HepG2 (cell line): ENCODE measurements around the gene P2RX1. TPM values are rescaled to one million over a fixed set of nuclear protein-coding genes. Genes with fewer than 3 reads are reported as not detected.

Experiments
- ATAC-seq: fragments of 200-7000 bp; cut with Tn5 transposase; 3 replicates; pipeline ENCODE4 v1.9.1; 2020; ENCODE audit warnings: mild to moderate bottlenecking, moderate library complexity
- BruUV-seq: library from RNA; stranded (reverse); fragments of 400-500 nt; replicated peaks from 2 replicates; lab custom pipeline; 2021; lab: Mats Ljungman, UMichigan
- CTCF ChIA-PET: fragments of 300-600 bp; formaldehyde crosslinking; extraction: SDS; loops from one replicate; lab custom pipeline; 2021; ENCODE audit warnings: low total read pairs, inconsistent platforms, low intra/inter-chr PET ratio; lab: Yijun Ruan, JAX
- POLR2A ChIA-PET: fragments of 350-600 bp; sonication (Branson Sonifier 250); formaldehyde crosslinking; loops from one replicate; lab custom pipeline; 2020; ENCODE audit warnings: antibody characterized with exemption, inconsistent platforms; lab: Yijun Ruan, JAX
- DNase-seq: peaks from one replicate; pipeline ENCODE4 v3.0.0-alpha.2; 2015; ENCODE audit warnings: low spot score
- FAIRE-seq: peaks from 3 replicates; lab custom pipeline; 2011; peaks lifted over from hg19 to GRCh38; lab: Jason Lieb, UNC
- H2AFZ ChIP-seq: one replicate; pipeline ENCODE4 v1.6.1; 2011; ENCODE audit warnings: low read length, inconsistent platforms
- H3K27ac ChIP-seq: fragments of 300-600 bp; 3 replicates; pipeline ENCODE4 v1.8.0; 2011; ENCODE audit warnings: mixed run types, mild to moderate bottlenecking, mixed read lengths, low read length, inconsistent platforms; ENCODE audit not compliant: insufficient read depth; ENCODE audit errors: extremely low read length
- H3K27me3 ChIP-seq, 2 experiments: fragments of 200-600 bp in 1 of 2; 2 replicates in 1 of 2; 3 replicates in 1 of 2; pipeline versions ENCODE4 v1.6.0 to v1.8.0; 2011; ENCODE audit warnings: low read length in 2 of 2, mild to moderate bottlenecking in 2 of 2, moderate library complexity in 2 of 2, inconsistent platforms in 1 of 2; ENCODE audit not compliant: insufficient read depth in 2 of 2, control insufficient read depth in 1 of 2
- H3K36me3 ChIP-seq, 2 experiments: fragments of 200-600 bp in 1 of 2; replicated peaks in 1 of 2; 2 replicates in 1 of 2; 3 replicates in 1 of 2; pipeline versions ENCODE4 v1.5.1 to v1.8.0; 2011; ENCODE audit warnings: low read length in 2 of 2, inconsistent platforms in 1 of 2; ENCODE audit not compliant: insufficient read depth in 2 of 2, control insufficient read depth in 1 of 2
- H3K4me1 ChIP-seq: 2 replicates; pipeline ENCODE4 v1.5.1; 2012; ENCODE audit warnings: low read length, inconsistent platforms; ENCODE audit not compliant: insufficient read depth
- H3K4me2 ChIP-seq: 2 replicates; pipeline ENCODE4 v1.6.0; 2011; ENCODE audit warnings: low read depth, low read length, inconsistent platforms
- H3K4me3 ChIP-seq, 3 experiments: fragments of 200-600 bp in 1 of 3; sonication (generic), shearing (Covaris generic) in 1 of 3; replicated peaks in 1 of 3; 2 replicates each; pipeline ENCODE4 v1.5.1; 2011 to 2016; ENCODE audit warnings: low read length in 3 of 3, inconsistent platforms in 2 of 3, low read depth in 2 of 3, mild to moderate bottlenecking in 2 of 3, control low read depth in 1 of 3, mixed read lengths in 1 of 3; ENCODE audit not compliant: insufficient read depth in 1 of 3
- H3K79me2 ChIP-seq: one replicate; pipeline ENCODE4 v1.6.1; 2011; ENCODE audit warnings: low read length, inconsistent platforms; ENCODE audit not compliant: insufficient read depth
- H3K9ac ChIP-seq: 2 replicates; pipeline ENCODE4 v1.6.0; 2011; ENCODE audit warnings: mild to moderate bottlenecking, low read depth, low read length, inconsistent platforms; ENCODE audit not compliant: insufficient read depth
- H3K9me3 ChIP-seq: 2 replicates; pipeline ENCODE4 v1.5.1; 2012; ENCODE audit warnings: mild to moderate bottlenecking, low read length
- H4K20me1 ChIP-seq: 2 replicates; pipeline ENCODE4 v1.6.0; 2011; ENCODE audit warnings: inconsistent platforms, mild to moderate bottlenecking, low read length, moderate library complexity; ENCODE audit not compliant: insufficient read depth
- KLF13 ChIP-seq: sonication (generic); formaldehyde crosslinking; IDR thresholded peaks from 2 replicates; pipeline ENCODE4 v1.4.0; 2020; ENCODE audit warnings: mild to moderate bottlenecking, missing genetic modification reagents
- MEIS1 ChIP-seq: sonication (generic); formaldehyde crosslinking; IDR thresholded peaks from 2 replicates; pipeline ENCODE4 v1.9.0; 2021; ENCODE audit warnings: mild to moderate bottlenecking, missing genetic modification reagents, moderate library complexity, borderline replicate concordance
- SP4 ChIP-seq: sonication (generic); formaldehyde crosslinking; IDR thresholded peaks from 2 replicates; pipeline ENCODE4 v1.8.1; 2023; ENCODE audit warnings: mild to moderate bottlenecking, missing genetic modification reagents
- SRY ChIP-seq: sonication (generic); formaldehyde crosslinking; IDR thresholded peaks from 2 replicates; pipeline ENCODE4 v1.8.0; 2022; ENCODE audit warnings: mild to moderate bottlenecking, missing genetic modification reagents
- ZFP36L1 ChIP-seq: sonication (generic); formaldehyde crosslinking; IDR thresholded peaks from 2 replicates; pipeline ENCODE4 v1.8.0; 2022; ENCODE audit warnings: mild to moderate bottlenecking, missing genetic modification reagents, moderate library complexity
- ZFP82 ChIP-seq: sonication (generic); formaldehyde crosslinking; IDR thresholded peaks from 2 replicates; pipeline ENCODE4 v1.5.1; 2020; ENCODE audit warnings: mild to moderate bottlenecking, missing genetic modification reagents, borderline replicate concordance
- ZNF354B ChIP-seq: sonication (generic); formaldehyde crosslinking; IDR thresholded peaks from 2 replicates; pipeline ENCODE4 v1.8.0; 2022; ENCODE audit warnings: mild to moderate bottlenecking, missing genetic modification reagents
- ZNF792 ChIP-seq: IDR thresholded peaks from 2 replicates; pipeline ENCODE4 v1.6.1; 2016
- WGBS: methylation state at CpG from one replicate; pipeline ENCODE4 v1.1.6; 2017; ENCODE audit warnings: low lambda C conversion rate; 5-methylcytosine and 5-hydroxymethylcytosine counted together
- in situ Hi-C: cut with HindIII; loops from 2 replicates; pipeline ENCODE4 v1.10.0; 2017; ENCODE audit warnings: low pct_unique_long_range_greater_than_20kb; ENCODE audit not compliant: extremely low pct_ligation_motif_present
- intact Hi-C: fragments of 100-400 bp; cut with micrococcal nuclease; formaldehyde crosslinking; loops from one replicate; pipeline ENCODE4 v1.10.0; 2022; ENCODE audit not compliant: unreplicated experiment
- polyA plus RNA-seq, 8 experiments: library from polyadenylated mRNA; depleted of rRNA in 3 of 8; stranded (reverse) in 7 of 8; unstranded in 1 of 8; fragments of >200 nt; fragmentation: Illumina TruSeq in 4 of 8; extraction: Trizol in 4 of 8; gene quantifications; 2 replicates each; pipeline versions ENCODE4 v1.2.1 to v1.2.3, GENCODE V29; 2011 to 2016; ENCODE audit warnings: low read depth in 4 of 8, missing spikeins in 1 of 8, mixed read lengths in 1 of 8; ENCODE audit not compliant: insufficient read depth in 1 of 8
- total RNA-seq, 5 experiments: library from RNA; depleted of rRNA; stranded (reverse); fragments of >200 nt; fragmentation: Illumina TruSeq; extraction: Trizol; gene quantifications; 2 replicates each; pipeline ENCODE4 v1.2.3, GENCODE V29; 2016; ENCODE audit warnings: low read depth in 1 of 5
- TF ChIP-seq, protein P1 (sequence below): sonication (generic); formaldehyde crosslinking; IDR thresholded peaks from 2 replicates; pipeline ENCODE4 v1.4.0; 2020; ENCODE audit warnings: missing genetic modification reagents, borderline replicate concordance
- TF ChIP-seq, protein P2 (sequence below): sonication (generic); formaldehyde crosslinking; IDR thresholded peaks from 2 replicates; pipeline ENCODE4 v1.4.0; 2020; ENCODE audit warnings: mild to moderate bottlenecking, missing genetic modification reagents

P2RX1 gene
- total and polyA plus RNA-seq, 2 of the 13 experiments (the other 11 are each of a cell fraction or from before 2014, with no cell fraction given), result 0.04 to 0.50 TPM

DNA sequence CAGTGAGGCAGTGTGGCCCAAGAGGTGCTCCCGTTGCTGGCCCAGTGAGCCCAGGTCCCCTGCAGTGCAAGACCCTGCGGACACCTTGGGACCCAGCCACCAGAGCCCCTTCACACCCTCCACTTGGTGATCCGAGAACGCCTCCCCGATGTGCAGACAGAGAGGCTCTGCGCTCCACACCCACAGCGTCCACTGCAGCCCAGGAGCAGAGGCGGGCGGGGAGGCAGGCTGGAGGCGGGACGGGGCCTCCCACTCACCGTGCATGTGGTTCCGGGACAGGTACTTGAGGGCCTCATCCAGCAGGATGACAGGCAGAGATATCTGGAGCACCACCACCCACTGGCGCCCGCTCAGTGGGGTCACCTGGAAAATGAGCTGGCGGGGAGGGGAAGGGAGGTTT, 12.1 kb upstream of the P2RX1 start:
- no peaks in the 10 kb centered on the region for H4K20me1 ChIP-seq
- BruUV-seq, result no TSS peak
- 12% methylated on average over 10 of the region's 16 CpGs for WGBS
- intact Hi-C loops, result no loop called here
- no peak for DNase-seq
- no peak for TF ChIP-seq ZNF354B (CRISPR knock-in tag)
- TF ChIP-seq ZFP82 (CRISPR knock-in tag), result no peak
- no peak for TF ChIP-seq KLF13 (CRISPR knock-in tag)
- no peak for TF ChIP-seq MEIS1
- TF ChIP-seq, protein P1, sequence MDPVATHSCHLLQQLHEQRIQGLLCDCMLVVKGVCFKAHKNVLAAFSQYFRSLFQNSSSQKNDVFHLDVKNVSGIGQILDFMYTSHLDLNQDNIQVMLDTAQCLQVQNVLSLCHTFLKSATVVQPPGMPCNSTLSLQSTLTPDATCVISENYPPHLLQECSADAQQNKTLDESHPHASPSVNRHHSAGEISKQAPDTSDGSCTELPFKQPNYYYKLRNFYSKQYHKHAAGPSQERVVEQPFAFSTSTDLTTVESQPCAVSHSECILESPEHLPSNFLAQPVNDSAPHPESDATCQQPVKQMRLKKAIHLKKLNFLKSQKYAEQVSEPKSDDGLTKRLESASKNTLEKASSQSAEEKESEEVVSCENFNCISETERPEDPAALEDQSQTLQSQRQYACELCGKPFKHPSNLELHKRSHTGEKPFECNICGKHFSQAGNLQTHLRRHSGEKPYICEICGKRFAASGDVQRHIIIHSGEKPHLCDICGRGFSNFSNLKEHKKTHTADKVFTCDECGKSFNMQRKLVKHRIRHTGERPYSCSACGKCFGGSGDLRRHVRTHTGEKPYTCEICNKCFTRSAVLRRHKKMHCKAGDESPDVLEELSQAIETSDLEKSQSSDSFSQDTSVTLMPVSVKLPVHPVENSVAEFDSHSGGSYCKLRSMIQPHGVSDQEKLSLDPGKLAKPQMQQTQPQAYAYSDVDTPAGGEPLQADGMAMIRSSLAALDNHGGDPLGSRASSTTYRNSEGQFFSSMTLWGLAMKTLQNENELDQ (CRISPR knock-in tag), result no peak
- no peak for TF ChIP-seq SP4 (CRISPR knock-in tag)
- TF ChIP-seq ZNF792 (CRISPR knock-in tag), result no peak
- TF ChIP-seq, protein P2, sequence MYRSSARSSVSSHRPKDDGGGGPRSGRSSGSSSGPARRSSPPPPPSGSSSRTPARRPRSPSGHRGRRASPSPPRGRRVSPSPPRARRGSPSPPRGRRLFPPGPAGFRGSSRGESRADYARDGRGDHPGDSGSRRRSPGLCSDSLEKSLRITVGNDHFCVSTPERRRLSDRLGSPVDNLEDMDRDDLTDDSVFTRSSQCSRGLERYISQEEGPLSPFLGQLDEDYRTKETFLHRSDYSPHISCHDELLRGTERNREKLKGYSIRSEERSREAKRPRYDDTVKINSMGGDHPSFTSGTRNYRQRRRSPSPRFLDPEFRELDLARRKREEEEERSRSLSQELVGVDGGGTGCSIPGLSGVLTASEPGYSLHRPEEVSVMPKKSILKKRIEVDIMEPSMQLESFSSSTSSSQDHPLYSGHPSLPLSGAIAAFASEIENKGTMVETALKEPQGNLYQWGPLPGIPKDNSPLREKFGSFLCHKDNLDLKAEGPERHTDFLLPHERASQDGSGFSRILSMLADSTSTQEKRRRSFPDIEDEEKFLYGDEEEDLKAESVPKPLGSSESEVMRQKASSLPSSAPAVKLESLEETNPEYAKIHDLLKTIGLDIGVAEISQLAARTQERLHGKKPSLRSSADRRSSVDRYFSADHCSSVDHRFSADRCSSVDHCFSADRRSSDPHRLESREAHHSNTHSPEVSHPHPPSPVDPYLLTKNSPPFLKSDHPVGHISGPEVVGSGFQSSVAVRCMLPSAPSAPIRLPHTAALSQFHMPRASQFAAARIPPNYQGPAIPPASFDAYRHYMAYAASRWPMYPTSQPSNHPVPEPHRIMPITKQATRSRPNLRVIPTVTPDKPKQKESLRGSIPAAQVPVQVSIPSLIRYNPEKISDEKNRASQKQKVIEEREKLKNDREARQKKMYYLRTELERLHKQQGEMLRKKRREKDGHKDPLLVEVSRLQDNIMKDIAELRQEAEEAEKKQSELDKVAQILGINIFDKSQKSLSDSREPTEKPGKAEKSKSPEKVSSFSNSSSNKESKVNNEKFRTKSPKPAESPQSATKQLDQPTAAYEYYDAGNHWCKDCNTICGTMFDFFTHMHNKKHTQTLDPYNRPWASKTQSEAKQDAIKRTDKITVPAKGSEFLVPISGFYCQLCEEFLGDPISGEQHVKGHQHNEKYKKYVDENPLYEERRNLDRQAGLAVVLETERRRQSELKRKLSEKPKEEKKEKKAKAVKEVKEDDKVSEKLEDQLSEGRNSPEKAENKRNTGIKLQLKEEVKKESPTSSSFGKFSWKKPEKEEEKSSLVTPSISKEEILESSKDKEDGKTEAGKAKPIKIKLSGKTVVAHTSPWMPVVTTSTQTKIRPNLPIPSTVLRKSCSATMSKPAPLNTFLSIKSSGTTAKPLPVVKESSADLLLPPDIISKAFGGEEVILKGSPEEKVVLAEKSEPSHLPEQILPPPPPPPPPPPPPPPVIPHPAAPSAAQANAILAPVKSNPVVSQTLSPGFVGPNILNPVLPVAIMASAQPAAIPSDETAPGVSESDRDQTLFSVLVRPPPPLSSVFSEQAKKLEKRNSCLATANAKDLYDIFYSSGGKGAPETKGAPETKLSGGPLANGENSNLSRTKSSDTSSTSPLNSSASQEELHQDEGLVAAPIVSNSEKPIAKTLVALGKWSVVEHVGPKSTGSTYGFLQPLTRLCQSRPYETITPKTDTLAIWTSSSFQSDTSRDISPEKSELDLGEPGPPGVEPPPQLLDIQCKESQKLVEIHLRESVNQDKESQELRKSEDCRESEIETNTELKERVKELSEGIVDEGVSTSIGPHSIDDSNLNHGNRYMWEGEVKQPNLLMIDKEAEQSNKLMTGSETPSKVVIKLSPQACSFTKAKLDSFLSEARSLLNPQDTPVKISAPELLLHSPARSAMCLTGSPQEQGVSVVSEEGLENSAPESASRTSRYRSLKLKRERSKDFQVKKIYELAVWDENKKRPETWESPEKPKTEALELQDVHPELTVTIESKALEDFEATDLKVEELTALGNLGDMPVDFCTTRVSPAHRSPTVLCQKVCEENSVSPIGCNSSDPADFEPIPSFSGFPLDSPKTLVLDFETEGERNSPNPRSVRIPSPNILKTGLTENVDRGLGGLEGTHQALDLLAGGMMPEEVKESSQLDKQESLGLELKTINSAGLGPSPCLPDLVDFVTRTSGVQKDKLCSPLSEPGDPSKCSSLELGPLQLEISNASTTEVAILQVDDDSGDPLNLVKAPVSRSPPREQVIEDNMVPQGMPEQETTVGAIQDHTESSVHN, result no peak
- no peak for TF ChIP-seq SRY (CRISPR knock-in tag)
- TF ChIP-seq ZFP36L1, result no peak
- TF ChIP-seq, all 625 proteins: peak for 0
- no peaks in the 10 kb centered on the region for H3K36me3 ChIP-seq
- no peaks in the 10 kb centered on the region for H3K9me3 ChIP-seq
- H2AFZ ChIP-seq, result no peak overlapping the region
- peaks cover 40% of the 10 kb centered on the region for H3K4me1 ChIP-seq
- H3K4me2 ChIP-seq, result no peak overlapping the region
- H3K4me3 ChIP-seq, result no peak overlapping the region
- no peaks in the 10 kb centered on the region for H3K79me2 ChIP-seq
- in situ Hi-C loops, result no loop called here
- POLR2A ChIA-PET, result interaction anchor here (0.8 kb wide), 1 partner anchor 76 kb away, joined by 3 read pairs; no protein-coding TSS in a partner anchor
- H3K27ac ChIP-seq, result no peak overlapping the region
- ATAC-seq, result peak; percentile 19; the same call in 2 of the 3 replicates
- peaks cover 18 to 55% of the 10 kb centered on the region in 2 experiments for H3K27me3 ChIP-seq
- no peak for FAIRE-seq
- no peak overlapping the region for H3K9ac ChIP-seq
- CTCF ChIA-PET, result no interaction called here
